ENCODE results near the gene ITSN2. TPM values are rescaled to one million over a fixed set of nuclear protein-coding genes. Genes with fewer than 3 reads are reported as not detected.
"Not testable (repeated sequence)": the region's sequence is repeated elsewhere in the genome, so short reads cannot be mapped to it uniquely, and the experiment has no call there.

Gene ITSN2
- polyA plus RNA-seq, 1 donor from 2014 or later: 127 TPM

DNA sequence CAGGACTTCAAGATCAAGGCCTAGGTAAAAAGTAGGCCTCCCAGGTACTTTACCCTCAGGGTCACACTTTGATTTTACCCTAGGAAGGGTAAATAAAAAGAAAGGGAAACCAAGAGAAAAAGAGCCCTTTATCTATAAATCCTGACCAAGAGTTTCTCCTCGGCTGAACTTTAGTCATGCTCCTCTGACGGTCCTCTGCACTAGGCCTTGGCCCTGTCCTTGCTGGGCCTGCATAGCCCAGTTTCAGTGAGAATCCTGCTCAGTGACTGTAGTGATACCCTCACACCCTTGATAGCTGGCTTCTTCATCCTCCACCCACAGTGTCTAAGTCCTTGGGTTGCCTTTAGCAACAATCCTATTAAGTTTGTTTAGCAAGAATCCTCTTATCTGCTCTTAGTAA, 20.5 kb upstream of the ITSN2 start:
- Mint-ChIP-seq H3K36me3 (peaks cover 2% of the 10 kb centered on the region), H3K4me3 (no peak overlapping the region), H3K4me1 (peaks cover 3 to 8% (median 5%) of the 10 kb centered on the region in 3 donors), H3K27me3 (no peaks in the 10 kb centered on the region), H3K9me3 (no peaks in the 10 kb centered on the region), H3K27ac (no peak overlapping the region)

DNA sequence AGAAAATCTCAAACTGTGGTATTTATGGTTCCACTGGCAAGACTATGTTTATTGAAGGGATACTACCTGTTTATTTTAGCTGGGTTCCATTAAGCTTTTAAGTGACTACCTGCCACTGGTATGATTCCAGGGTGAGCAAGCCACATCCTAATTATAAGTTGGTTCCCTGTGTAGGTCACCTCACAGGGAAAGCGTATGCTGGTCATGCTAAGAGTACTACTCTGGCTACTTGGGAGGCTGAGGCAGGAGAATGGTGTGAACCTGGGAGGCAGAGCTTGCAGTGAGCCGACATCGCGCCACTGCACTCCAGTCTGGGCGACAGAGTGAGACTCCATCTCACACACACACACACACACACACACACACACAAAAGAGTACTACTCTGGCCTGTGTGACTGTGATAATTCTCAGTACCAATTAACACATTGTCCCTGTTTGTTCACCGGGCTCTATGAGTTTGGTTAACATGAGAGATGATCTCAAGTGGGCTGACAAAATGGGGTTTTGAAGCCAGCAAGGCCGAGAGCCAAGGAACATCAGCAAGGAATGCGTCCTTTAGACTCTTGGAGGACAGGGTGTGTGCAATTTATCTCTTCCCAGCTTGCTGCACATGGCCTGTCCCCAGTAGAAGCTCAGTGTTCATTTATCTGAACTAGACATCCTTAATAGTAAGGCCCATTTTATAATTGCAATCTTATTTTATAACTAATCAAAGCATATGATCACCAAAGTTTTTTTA, 15.2 kb upstream of the ITSN2 start:
- Mint-ChIP-seq H3K4me3 (no peak overlapping the region), H3K36me3 (peaks cover 2% of the 10 kb centered on the region), H3K9me3 (no peaks in the 10 kb centered on the region), H3K27me3 (no peaks in the 10 kb centered on the region), H3K27ac (no peak overlapping the region), H3K4me1 (no peaks in the 10 kb centered on the region)

DNA sequence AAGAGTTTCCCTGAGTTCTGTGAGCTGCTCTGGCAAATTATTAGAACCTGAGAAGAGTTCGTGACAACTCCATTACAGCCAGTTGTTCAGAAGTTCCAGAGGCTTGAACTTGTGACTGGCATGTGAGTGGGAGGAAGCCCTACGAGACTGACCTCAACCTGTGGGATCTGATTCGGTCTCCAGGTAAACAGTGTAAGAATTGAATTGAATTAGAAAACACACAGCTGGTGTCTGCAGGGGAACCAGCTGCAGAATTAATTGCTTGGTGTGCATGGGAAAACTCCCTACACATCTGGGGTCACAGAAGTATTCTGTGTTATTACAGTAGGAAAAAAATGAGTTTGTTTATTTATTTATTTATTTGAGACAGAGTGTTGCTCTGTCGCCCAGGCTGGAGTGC, 14.0 kb upstream of the ITSN2 start:
- Mint-ChIP-seq H3K27ac (peak overlapping the region in 1 of 3 donors; percentile 47), H3K27me3 (no peaks in the 10 kb centered on the region), H3K36me3 (peaks cover 2% of the 10 kb centered on the region), H3K9me3 (no peaks in the 10 kb centered on the region), H3K4me1 (no peaks in the 10 kb centered on the region), H3K4me3 (no peak overlapping the region)

DNA sequence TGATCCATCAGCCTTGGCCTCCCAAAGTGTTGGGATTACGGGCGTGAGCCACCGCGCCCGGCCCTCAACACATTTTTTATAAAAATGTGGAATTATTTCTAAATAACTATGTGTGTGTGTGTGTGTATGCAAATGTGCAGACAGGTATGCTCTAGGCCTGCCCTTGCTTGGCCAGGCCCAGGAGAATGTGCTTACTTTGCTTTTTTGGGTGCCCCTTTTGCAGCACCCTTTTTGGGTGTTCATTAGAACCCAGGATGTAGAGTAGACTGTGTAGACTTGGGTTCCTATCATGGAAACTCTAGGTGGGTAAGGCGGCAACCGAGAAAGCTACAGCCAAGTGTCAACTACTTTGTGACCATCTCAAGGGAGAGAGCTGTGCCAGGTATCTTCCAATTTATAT, 11.7 kb upstream of the ITSN2 start:
- Mint-ChIP-seq H3K4me1 (peaks cover 0 to 8% (median 5%) of the 10 kb centered on the region in 3 donors), H3K27me3 (no peaks in the 10 kb centered on the region), H3K9me3 (no peaks in the 10 kb centered on the region), H3K27ac (no peak overlapping the region), H3K4me3 (no peak overlapping the region), H3K36me3 (no peaks in the 10 kb centered on the region)

DNA sequence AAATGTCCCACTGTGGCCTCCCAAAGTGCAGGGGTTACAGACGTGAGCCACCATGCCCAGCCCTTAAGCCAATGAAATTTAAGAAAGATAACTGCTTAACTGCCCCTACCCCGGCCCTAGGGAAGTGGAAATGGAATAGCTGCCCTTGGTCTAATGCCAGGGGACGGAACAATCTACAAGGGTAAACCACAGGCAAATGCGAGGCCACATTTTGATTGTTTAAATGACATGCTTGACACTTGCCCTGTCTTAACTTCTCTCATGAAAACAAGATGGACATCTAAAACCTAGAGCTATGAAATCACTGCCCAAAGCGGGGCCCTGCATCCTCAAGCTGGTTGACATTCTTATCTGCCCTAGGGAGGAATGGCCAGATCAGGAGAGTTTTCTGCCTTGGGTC, 5.5 kb upstream of the ITSN2 start:
- H3K4me1 Mint-ChIP-seq: peaks cover 15 to 39% (median 27%) of the 10 kb centered on the region in 3 donors
- peak overlapping the region; percentile 78 to 95 (median 84) for H3K27ac Mint-ChIP-seq
- H3K36me3 Mint-ChIP-seq: no peaks in the 10 kb centered on the region
- H3K4me3 Mint-ChIP-seq: peak overlapping the region in 1 of 4 donors; percentile 56
- no peaks in the 10 kb centered on the region for H3K9me3 Mint-ChIP-seq
- H3K27me3 Mint-ChIP-seq: no peaks in the 10 kb centered on the region

DNA sequence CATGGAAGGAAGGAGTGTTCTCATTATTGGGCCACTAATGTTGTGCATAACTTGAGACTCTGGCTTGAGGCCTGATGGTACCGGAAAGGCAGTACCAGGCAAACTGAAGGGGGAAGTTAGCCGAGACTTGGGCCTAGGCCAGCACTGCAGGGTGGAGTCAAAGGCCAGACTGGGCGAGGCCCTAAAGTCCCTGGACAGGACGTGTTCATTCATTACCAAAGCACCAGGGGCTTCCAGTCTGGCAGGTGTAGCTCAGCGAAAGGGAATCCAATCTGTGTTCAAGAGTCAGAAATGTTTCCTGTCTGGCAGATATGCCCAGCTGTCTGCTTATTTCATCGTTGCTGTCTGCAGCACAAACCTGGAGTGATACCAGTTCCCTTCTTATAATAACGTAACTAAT, 4.7 kb upstream of the ITSN2 start:
- peaks cover 18 to 42% (median 29%) of the 10 kb centered on the region in 3 donors for H3K4me1 Mint-ChIP-seq
- no peaks in the 10 kb centered on the region for H3K36me3 Mint-ChIP-seq
- H3K27ac Mint-ChIP-seq: peak overlapping the region; percentile 84 to 95 (median 85)
- no peaks in the 10 kb centered on the region for H3K9me3 Mint-ChIP-seq
- H3K4me3 Mint-ChIP-seq: peak overlapping the region in 3 of 4 donors; percentile 39 to 70 (median 70)
- H3K27me3 Mint-ChIP-seq: no peaks in the 10 kb centered on the region

DNA sequence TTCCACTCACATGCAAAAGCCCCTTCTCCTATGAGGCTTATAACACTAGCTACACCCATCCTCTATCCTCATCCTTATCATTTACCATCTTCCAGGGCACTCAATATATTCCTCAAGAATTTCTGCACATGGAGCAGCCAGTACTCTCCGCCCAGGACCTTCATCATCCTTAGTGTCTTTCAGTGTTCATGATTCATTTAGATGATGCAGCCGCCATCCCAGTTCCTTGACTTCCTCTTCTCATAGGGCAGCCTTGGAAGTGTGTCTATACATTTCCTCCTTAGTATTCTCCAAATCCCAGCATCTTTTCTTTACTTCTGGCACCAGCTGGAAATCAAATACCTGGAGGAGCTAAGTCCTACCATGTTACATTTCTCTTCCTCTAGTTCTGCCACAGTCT, 3.0 kb upstream of the ITSN2 start:
- no peaks in the 10 kb centered on the region for H3K9me3 Mint-ChIP-seq
- H3K4me1 Mint-ChIP-seq: peaks cover 21 to 50% (median 24%) of the 10 kb centered on the region in 3 donors
- peak overlapping the region; percentile 17 to 100 (median 86) for H3K27ac Mint-ChIP-seq
- peak overlapping the region in 1 of 4 donors; percentile 41 for H3K4me3 Mint-ChIP-seq
- H3K36me3 Mint-ChIP-seq: no peaks in the 10 kb centered on the region
- no peaks in the 10 kb centered on the region for H3K27me3 Mint-ChIP-seq

DNA sequence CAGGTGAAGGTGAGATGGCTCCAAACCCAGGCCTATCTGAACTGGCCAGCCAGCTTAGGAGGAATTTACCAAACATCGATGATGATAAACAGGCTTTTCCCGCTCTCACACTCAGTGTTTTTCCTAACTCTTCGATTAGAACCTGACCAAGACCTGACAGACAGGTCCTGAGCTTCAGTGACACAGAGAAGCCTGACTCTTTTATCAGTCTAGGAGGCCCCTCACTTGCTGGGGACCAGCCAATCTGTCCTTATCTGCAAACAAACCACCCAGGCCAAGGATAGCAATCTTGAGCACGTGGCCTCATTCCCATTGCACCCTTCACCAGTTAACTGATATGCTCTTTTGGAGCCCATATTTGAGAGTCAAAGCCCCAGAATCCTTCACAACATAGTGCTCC, 1.9 kb upstream of the ITSN2 start:
- Mint-ChIP-seq H3K4me1 (peaks cover 26 to 54% (median 29%) of the 10 kb centered on the region in 3 donors), H3K27me3 (no peaks in the 10 kb centered on the region), H3K4me3 (peak overlapping the region in 3 of 4 donors; percentile 34 to 59 (median 41)), H3K36me3 (no peaks in the 10 kb centered on the region), H3K27ac (peak overlapping the region; percentile 17 to 100 (median 36)), H3K9me3 (no peaks in the 10 kb centered on the region)

DNA sequence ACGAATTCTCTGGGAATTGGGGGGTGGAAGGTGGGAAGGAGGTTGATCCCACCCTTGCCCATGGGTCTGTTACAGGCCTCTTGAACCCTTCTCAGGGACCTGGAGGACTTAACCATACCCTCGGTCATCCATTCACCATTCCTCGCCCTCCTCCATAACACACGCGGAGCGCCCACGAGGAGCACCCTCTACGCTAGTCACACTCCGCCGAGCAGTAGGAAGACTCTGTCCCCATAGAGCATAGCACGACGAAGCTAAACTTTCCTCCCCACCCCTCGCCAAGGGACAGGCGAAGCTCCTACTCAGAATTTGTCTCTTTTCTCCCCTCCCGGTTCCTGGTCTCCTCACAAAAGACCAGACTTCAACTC, 611 bp upstream of the ITSN2 start:
- Mint-ChIP-seq H3K27me3 (no peaks in the 10 kb centered on the region), H3K27ac (peak overlapping the region; percentile 99 to 100 (median 99)), H3K9me3 (no peaks in the 10 kb centered on the region), H3K4me1 (peaks cover 30 to 57% (median 32%) of the 10 kb centered on the region in 3 donors), H3K4me3 (peak overlapping the region; percentile 92 to 99 (median 95)), H3K36me3 (no peaks in the 10 kb centered on the region)

DNA sequence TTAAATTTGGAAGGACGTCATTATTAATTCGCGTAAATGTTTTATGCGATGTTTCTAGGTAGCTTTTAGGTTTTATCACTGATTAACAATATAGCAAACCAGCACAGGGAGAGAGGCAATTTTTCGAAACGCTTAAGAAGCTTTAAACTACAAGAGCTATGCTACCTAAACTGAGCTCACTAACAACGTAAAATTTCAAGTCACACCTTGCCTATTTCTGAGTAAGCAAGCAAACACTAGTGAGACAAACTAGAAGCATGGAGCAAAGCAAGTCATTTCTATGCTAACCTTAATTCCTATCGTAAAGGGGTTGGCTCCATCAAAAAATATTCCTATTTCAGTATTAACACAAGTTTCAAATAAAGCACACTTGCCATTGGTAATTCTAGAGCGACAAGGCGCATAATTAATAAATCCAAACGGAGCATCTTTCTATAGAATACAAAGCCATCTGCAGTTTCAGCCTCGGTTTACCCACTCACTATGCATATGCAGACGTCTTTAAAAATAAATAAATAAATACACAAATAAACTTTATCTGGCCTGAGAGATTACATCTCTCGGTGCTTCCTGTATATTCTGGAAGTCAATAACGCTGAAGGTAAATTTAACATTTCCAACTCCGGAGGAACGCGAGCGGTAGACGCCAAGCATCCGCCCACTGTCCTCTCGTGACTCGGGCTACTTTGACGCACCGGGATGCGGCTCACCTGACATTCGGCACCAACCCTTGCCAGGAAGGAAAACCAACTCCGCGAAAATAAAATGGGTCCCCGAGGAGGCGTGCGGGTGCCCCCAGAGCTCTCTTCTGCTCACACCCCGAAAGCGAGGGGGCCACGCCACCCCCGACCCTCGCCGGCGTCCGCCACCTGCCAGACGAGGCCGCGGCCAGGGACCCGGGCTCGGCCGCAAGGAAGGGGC, 947 bp downstream of the ITSN2 start:
- Mint-ChIP-seq H3K27me3 (no peaks in the 10 kb centered on the region), H3K9me3 (no peaks in the 10 kb centered on the region), H3K4me1 (peaks cover 31 to 56% (median 33%) of the 10 kb centered on the region in 3 donors), H3K36me3 (no peaks in the 10 kb centered on the region), H3K27ac (peak overlapping the region; percentile 90 to 100 (median 96)), H3K4me3 (peak overlapping the region; percentile 92 to 99 (median 97))

DNA sequence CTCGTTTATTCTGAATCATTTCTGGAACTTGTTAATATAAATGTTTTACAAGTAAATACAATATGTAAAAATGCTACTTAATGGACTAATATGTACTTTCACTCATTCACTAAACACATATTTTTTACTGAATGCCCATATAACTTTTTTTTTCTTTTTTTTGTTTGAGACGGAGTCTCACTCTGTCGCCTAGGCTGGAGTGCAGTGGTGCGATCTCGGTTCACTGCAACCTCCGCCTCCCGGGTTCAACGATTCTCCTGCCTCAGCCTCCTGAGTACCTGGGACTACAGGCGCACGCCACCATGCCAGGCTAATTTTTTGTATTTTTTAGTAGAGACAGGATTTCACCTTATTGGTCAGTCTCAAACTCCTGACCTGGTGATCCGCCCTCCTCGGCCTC, 2.6 kb downstream of the ITSN2 start:
- peak overlapping the region; percentile 75 to 99 (median 97) for H3K4me3 Mint-ChIP-seq
- H3K27me3 Mint-ChIP-seq, H3K9me3 Mint-ChIP-seq, H3K36me3 Mint-ChIP-seq: not testable (repeated sequence)
- peaks cover 47 to 59% (median 48%) of the 10 kb centered on the region in 3 donors for H3K4me1 Mint-ChIP-seq
- peak overlapping the region in 2 of 3 donors; percentile 89 to 100 for H3K27ac Mint-ChIP-seq

DNA sequence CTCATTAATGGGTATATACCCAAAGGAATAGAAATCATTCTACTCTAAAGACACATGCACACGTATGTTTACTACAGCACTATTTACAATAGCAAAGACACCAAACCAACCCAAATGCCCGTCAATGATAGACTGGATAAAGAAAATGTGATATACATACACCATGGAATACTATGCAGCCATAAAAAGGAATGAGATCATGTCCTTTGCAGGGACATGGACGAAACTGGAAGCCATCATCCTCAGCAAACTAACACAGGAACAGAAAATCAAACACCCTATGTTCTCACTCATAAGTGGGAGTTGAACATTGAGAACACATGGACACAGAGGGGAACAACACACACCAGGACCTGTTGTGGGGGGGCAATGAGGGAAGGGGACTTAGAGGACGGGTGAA, 3.2 kb downstream of the ITSN2 start:
- H3K27me3 Mint-ChIP-seq, H3K9me3 Mint-ChIP-seq, H3K36me3 Mint-ChIP-seq: not testable (repeated sequence)
- Mint-ChIP-seq H3K4me3 (peak overlapping the region in 3 of 4 donors; percentile 35 to 99 (median 98)), H3K27ac (peak overlapping the region; percentile 12 to 85 (median 80)), H3K4me1 (peaks cover 51 to 58% (median 52%) of the 10 kb centered on the region in 3 donors)

DNA sequence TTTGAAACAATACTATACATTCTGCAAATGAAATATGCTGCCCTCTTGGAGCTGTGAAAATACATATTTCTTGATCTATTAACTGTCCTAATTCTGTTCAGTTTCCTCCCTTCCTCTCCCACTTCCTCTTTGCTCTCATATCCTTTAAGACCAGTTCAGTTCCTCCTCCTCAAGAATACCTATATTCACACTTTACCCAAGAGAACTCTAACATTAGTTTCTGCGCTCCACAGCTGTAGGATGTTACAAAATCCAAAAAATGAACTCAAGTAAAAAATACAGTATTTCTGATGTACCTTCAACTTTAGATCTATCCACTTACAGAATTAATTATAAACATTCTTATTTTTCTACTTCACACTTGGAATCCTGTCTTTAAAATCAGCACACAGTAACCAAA, 5.4 kb downstream of the ITSN2 start:
- peak overlapping the region; percentile 23 to 95 (median 69) for H3K4me3 Mint-ChIP-seq
- H3K27ac Mint-ChIP-seq: peak overlapping the region; percentile 63 to 97 (median 71)
- H3K36me3 Mint-ChIP-seq: no peaks in the 10 kb centered on the region
- no peaks in the 10 kb centered on the region for H3K9me3 Mint-ChIP-seq
- H3K27me3 Mint-ChIP-seq: peaks cover 1% of the 10 kb centered on the region
- peaks cover 61 to 71% (median 63%) of the 10 kb centered on the region in 3 donors for H3K4me1 Mint-ChIP-seq

DNA sequence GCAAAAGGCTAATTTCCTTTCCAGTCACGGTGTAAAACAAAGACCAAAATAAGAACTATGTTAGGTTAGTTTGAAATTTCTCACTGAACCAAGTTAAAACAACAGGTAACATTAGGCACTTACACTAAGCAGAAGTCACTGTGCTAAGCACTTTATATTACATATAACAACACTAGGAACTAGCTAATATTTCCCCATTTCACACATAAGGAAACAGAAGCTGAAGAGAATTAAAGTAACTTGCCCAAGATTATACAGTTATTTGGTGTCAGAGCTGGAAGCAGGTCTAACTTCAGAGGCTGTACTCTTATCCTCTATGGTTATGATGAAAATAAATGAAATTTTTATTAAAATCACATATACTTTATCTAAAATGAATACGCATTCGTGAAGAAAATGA, 5.9 kb downstream of the ITSN2 start:
- H3K27me3 Mint-ChIP-seq: peaks cover 1% of the 10 kb centered on the region
- H3K36me3 Mint-ChIP-seq: no peaks in the 10 kb centered on the region
- peak overlapping the region; percentile 5 to 95 (median 48) for H3K4me3 Mint-ChIP-seq
- no peaks in the 10 kb centered on the region for H3K9me3 Mint-ChIP-seq
- H3K27ac Mint-ChIP-seq: peak overlapping the region in 2 of 3 donors; percentile 71 to 86
- H3K4me1 Mint-ChIP-seq: peaks cover 67 to 73% (median 69%) of the 10 kb centered on the region in 3 donors

DNA sequence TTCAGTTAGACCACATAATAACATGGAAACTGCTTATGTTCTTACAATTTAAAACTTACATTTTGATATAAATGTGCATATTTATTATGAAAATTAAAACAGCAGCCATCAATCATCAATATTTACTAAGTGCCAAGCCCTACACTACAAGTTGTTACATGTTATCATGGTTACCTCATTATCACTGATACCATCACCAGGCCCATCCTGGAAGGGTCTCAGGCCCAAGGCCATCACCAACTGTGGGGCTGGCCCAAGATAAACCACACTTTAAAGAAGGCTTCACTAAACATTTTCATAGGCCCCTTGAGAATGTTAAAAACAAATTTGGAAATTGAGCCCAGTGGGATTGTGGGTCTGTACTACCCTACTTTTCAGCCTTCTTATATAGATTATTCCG, 6.4 kb downstream of the ITSN2 start:
- Mint-ChIP-seq H3K36me3 (no peaks in the 10 kb centered on the region), H3K9me3 (no peaks in the 10 kb centered on the region), H3K4me1 (peaks cover 68 to 73% (median 73%) of the 10 kb centered on the region in 3 donors), H3K27me3 (peaks cover 1% of the 10 kb centered on the region), H3K4me3 (peak overlapping the region; percentile 5 to 95 (median 46)), H3K27ac (peak overlapping the region in 2 of 3 donors; percentile 71 to 86)
